AG04449 (cell line): ENCODE data around the gene SMARCAL1.

Source experiments
- CTCF ChIA-PET: fragments of 350-600 bp; formaldehyde crosslinking; extraction: SDS; loops from one replicate; lab custom pipeline; 2021; ENCODE audit warnings: antibody characterized with exemption; lab: Yijun Ruan, JAX
- POLR2A ChIA-PET: fragments of 400-600, 350-600 bp; formaldehyde crosslinking; extraction: SDS; loops from one replicate; lab custom pipeline; 2020; ENCODE audit warnings: antibody characterized with exemption, inconsistent platforms; lab: Yijun Ruan, JAX
- DNase-seq: peaks from one replicate; pipeline ENCODE4 v3.0.0-alpha.2; 2010; ENCODE audit warnings: low read depth, low spot score
- H3K4me3 ChIP-seq: 2 replicates; pipeline ENCODE4 v1.5.1; 2011; ENCODE audit warnings: low read depth, mild to moderate bottlenecking, control low read depth, low read length
- CTCF ChIP-seq: IDR thresholded peaks from one replicate; pipeline ENCODE4 v1.5.1; 2011; ENCODE audit warnings: mild to moderate bottlenecking, moderate library complexity, low read length, control low read depth, inconsistent platforms; ENCODE audit not compliant: insufficient read depth; ENCODE audit errors: missing control alignments

The SMARCAL1 gene

DNA sequence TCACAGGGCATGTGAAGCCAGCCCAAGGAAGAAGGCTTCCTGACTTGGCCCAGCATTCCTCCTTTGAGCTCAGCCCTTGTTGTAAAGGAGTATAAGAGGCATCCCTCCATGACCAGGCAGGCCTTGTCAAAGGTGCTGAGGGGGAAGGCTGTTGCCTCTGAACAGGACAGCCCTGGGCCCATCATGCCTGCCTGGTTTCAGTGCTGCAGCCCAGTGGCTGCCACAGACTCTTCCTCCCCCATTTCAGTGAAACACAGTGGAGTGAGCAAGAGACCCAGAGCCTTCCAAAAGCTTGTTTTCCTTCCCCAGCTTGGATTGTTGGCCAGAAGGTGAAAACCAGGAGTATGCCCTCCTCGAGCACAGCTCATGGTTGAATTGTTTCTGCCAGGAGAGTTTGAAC is 66.5 kb downstream of the SMARCAL1 start:
- TF ChIP-seq CTCF = no peak
- ChIA-PET CTCF (interaction anchor here (2.3 kb wide), 1 partner anchor 29 kb away, joined by 4 read pairs; no protein-coding TSS in a partner anchor), POLR2A (interaction anchor here (1.1 to 2.5 kb wide), 2 partner anchors 14 to 20 kb away, joined by 5 to 12 read pairs; partner anchors contain the start of gene RPL37A)
- no peak for DNase-seq
- no peak overlapping the region for H3K4me3 ChIP-seq

GRCh38 chr2:216480221-216480620 is 67.9 kb downstream of the SMARCAL1 start:
- no peak for TF ChIP-seq CTCF
- no peak overlapping the region for H3K4me3 ChIP-seq
- CTCF ChIA-PET = no interaction called here
- POLR2A ChIA-PET = no interaction called here
- DNase-seq = no peak

DNA sequence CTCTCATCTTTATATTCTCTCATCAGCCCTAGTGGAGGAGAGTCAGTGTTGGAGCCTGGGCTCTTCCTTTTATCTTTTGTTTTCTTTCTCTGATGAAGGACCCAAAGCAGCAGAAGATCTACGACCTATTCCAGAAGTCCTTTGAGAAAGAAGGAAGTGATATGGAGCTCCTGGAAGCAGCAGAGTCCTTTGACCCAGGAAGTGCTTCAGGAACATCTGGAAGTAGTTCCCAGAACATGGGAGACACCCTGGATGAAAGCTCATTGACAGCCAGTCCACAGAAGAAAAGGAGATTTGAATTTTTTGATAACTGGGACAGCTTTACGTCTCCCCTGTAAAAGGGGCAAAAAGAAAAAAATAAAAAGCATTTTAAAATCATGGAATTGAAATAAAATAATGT is 70.4 kb downstream of the SMARCAL1 start:
- H3K4me3 ChIP-seq = no peak overlapping the region
- ChIA-PET POLR2A (interaction anchor here (0.6 to 1.0 kb wide), 2 partner anchors 10 to 46 kb away, joined by 3 read pairs; no protein-coding TSS in a partner anchor), CTCF (interaction anchor here (0.7 kb wide), 1 partner anchor 16 kb away, joined by 3 read pairs; no protein-coding TSS in a partner anchor)
- DNase-seq = no peak
- no peak for TF ChIP-seq CTCF

GRCh38 chr2:216485237-216485636 is 73.0 kb downstream of the SMARCAL1 start:
- no peak for DNase-seq
- ChIA-PET POLR2A (no interaction called here), CTCF (no interaction called here)
- H3K4me3 ChIP-seq = no peak overlapping the region
- TF ChIP-seq CTCF = no peak

DNA sequence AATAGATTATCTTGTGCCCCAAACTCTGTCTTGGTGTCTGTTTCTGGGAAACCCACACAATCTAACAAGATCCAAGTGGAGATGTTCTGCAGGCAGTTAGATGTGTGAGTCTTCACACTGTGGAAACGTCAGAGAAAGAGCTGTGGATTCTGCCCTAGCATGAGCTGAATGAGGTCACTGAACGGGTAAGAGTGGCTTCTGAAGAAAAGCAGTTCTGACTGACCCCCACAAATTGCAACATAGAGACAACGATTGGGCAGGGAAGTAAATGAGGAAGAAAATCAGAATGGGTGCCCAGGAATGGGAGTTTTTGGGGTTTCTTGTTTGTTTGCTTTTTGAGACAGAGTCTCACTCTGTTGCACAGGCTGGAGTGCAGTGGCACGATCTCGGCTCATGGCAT is 73.5 kb downstream of the SMARCAL1 start:
- no peak overlapping the region for H3K4me3 ChIP-seq
- CTCF ChIA-PET = no interaction called here
- POLR2A ChIA-PET = no interaction called here
- no peak for DNase-seq
- no peak for TF ChIP-seq CTCF

GRCh38 chr2:216486271-216486670 is 74.0 kb downstream of the SMARCAL1 start:
- CTCF ChIA-PET = no interaction called here
- no peak overlapping the region for H3K4me3 ChIP-seq
- no peak for DNase-seq
- POLR2A ChIA-PET = no interaction called here
- no peak for TF ChIP-seq CTCF
